GM19324 (cell line): ENCODE data around the gene CDH22.

Experiments used
- ATAC-seq: cut with Tn5 transposase; IDR thresholded peaks from one replicate; pipeline ENCODE4 v1.9.1; 2021; ENCODE audit warnings: mild to moderate bottlenecking, moderate library complexity; ENCODE audit not compliant: unreplicated experiment, low FRiP score

CDH22 gene

GRCh38 chr20:46157076-46157592, 151.2 kb downstream of the CDH22 start:
- no peak for ATAC-seq

GRCh38 chr20:46156065-46156464, 152.2 kb downstream of the CDH22 start:
- ATAC-seq = no peak

- no peak for ATAC-seq
These were observed 153.5 kb downstream of the CDH22 start for GRCh38 chr20:46154796-46155195.

- ATAC-seq = no peak
These were observed 154.0 kb downstream of the CDH22 start for GRCh38 chr20:46154305-46154704.

GRCh38 chr20:46152824-46153586, 155.3 kb downstream of the CDH22 start:
- ATAC-seq = no peak

GRCh38 chr20:46151936-46152335, 156.4 kb downstream of the CDH22 start:
- ATAC-seq = no peak

- ATAC-seq = no peak
These were observed 157.4 kb downstream of the CDH22 start for GRCh38 chr20:46150943-46151342.

- ATAC-seq = no peak
These were observed 159.7 kb downstream of the CDH22 start for GRCh38 chr20:46148313-46149208.

GRCh38 chr20:46145713-46146112, 162.6 kb downstream of the CDH22 start:
- no peak for ATAC-seq

GRCh38 chr20:46144432-46145025, 163.8 kb downstream of the CDH22 start:
- no peak for ATAC-seq

- no peak for ATAC-seq
These were observed 166.2 kb downstream of the CDH22 start for GRCh38 chr20:46142124-46142523.

GRCh38 chr20:46139908-46140482, 168.3 kb downstream of the CDH22 start:
- ATAC-seq = no peak

GRCh38 chr20:46139266-46139889, 168.9 kb downstream of the CDH22 start:
- ATAC-seq = no peak

- ATAC-seq = no peak
These were observed 170.5 kb downstream of the CDH22 start for GRCh38 chr20:46137816-46138215.

GRCh38 chr20:46135856-46136633, 172.3 kb downstream of the CDH22 start:
- ATAC-seq = no peak

GRCh38 chr20:46134716-46135115, 173.6 kb downstream of the CDH22 start:
- ATAC-seq = no peak

GRCh38 chr20:46133886-46134654, 174.2 kb downstream of the CDH22 start:
- no peak for ATAC-seq

- no peak for ATAC-seq
These were observed 175.6 kb downstream of the CDH22 start for GRCh38 chr20:46132705-46133120.

- ATAC-seq = no peak
These were observed 176.9 kb downstream of the CDH22 start for GRCh38 chr20:46131396-46131795.
